HepG2 (cell line): ENCODE results near the gene CLASP1. TPM values are rescaled to one million over a fixed set of nuclear protein-coding genes. Genes with fewer than 3 reads are reported as not detected.
A peak's percentile ranks its signal among the peaks of the same experiment; 100 is the strongest.

Experiments used
- CC2D1A ChIP-seq: sonication (generic); formaldehyde crosslinking; IDR thresholded peaks from 2 replicates; pipeline ENCODE4 v1.8.1; 2023; ENCODE audit warnings: mild to moderate bottlenecking, missing genetic modification reagents
- DRAP1 ChIP-seq: IDR thresholded peaks from 2 replicates; pipeline ENCODE4 v1.6.1; 2016; ENCODE audit warnings: missing genetic modification reagents, missing compliant biosample characterization
- ISL2 ChIP-seq: sonication (generic); formaldehyde crosslinking; IDR thresholded peaks from 2 replicates; pipeline ENCODE4 v1.5.0; 2020; ENCODE audit warnings: missing genetic modification reagents
- KLF13 ChIP-seq: sonication (generic); formaldehyde crosslinking; IDR thresholded peaks from 2 replicates; pipeline ENCODE4 v1.4.0; 2020; ENCODE audit warnings: mild to moderate bottlenecking, missing genetic modification reagents
- KMT2A ChIP-seq: sonication (generic); formaldehyde crosslinking; IDR thresholded peaks from 2 replicates; pipeline ENCODE4 v1.4.0; 2020; ENCODE audit warnings: missing genetic modification reagents
- MAFK ChIP-seq, 2 experiments: IDR thresholded peaks in 1 of 2; conservative IDR thresholded peaks in 1 of 2; 2 replicates each; pipeline ENCODE4 v1.6.1; 2011; ENCODE audit warnings: improper control_type of control experiment in 2 of 2, low read length in 2 of 2
- MED13 ChIP-seq: sonication (generic); formaldehyde crosslinking; IDR thresholded peaks from 2 replicates; pipeline ENCODE4 v1.5.0; 2020; ENCODE audit warnings: missing genetic modification reagents
- MEF2D ChIP-seq: sonication (generic); formaldehyde crosslinking; IDR thresholded peaks from 2 replicates; pipeline ENCODE4 v1.5.1; 2020; ENCODE audit warnings: mild to moderate bottlenecking, missing genetic modification reagents
- PCBP1 ChIP-seq: fragments of 200-400 bp; formaldehyde crosslinking; IDR thresholded peaks from 2 replicates; pipeline ENCODE4 v1.6.1; 2017; ENCODE audit warnings: mild to moderate bottlenecking, low read depth, low read length, borderline replicate concordance
- PTBP1 ChIP-seq: fragments of 200-400 bp; formaldehyde crosslinking; IDR thresholded peaks from 2 replicates; pipeline ENCODE4 v1.6.1; 2018; ENCODE audit warnings: low read length, low read depth; ENCODE audit not compliant: poor library complexity, severe bottlenecking
- RFX1 ChIP-seq: fragments of 450-650 bp; IDR thresholded peaks from 2 replicates; pipeline ENCODE4 v1.6.1; 2017
- TIGD3 ChIP-seq: sonication (generic); formaldehyde crosslinking; IDR thresholded peaks from 2 replicates; pipeline ENCODE4 v1.5.1; 2020; ENCODE audit warnings: mild to moderate bottlenecking, missing genetic modification reagents, borderline replicate concordance
- XBP1 ChIP-seq: sonication (generic); formaldehyde crosslinking; IDR thresholded peaks from 2 replicates; pipeline ENCODE4 v1.5.0; 2020; ENCODE audit warnings: missing genetic modification reagents
- ZBTB1 ChIP-seq: sonication (generic); formaldehyde crosslinking; IDR thresholded peaks from 2 replicates; pipeline ENCODE4 v1.4.0; 2020; ENCODE audit warnings: missing genetic modification reagents, borderline replicate concordance
- ZFP62 ChIP-seq: sonication (generic); formaldehyde crosslinking; IDR thresholded peaks from 2 replicates; pipeline ENCODE4 v1.4.0; 2020; ENCODE audit warnings: missing genetic modification reagents
- ZFX ChIP-seq: sonication (generic); formaldehyde crosslinking; IDR thresholded peaks from 2 replicates; pipeline ENCODE4 v1.4.0; 2020; ENCODE audit warnings: mild to moderate bottlenecking, low read depth, missing genetic modification reagents, moderate library complexity
- ZNF12 ChIP-seq: sonication (generic); formaldehyde crosslinking; IDR thresholded peaks from 2 replicates; pipeline ENCODE4 v1.5.0; 2020; ENCODE audit warnings: missing genetic modification reagents
- ZNF256 ChIP-seq: sonication (generic); formaldehyde crosslinking; conservative IDR thresholded peaks from 2 replicates; pipeline ENCODE4 v1.4.0; 2020; ENCODE audit warnings: missing genetic modification reagents
- ZNF260 ChIP-seq: sonication (generic); formaldehyde crosslinking; IDR thresholded peaks from 2 replicates; pipeline ENCODE4 v1.4.0; 2020; ENCODE audit warnings: missing genetic modification reagents, low read depth, mild to moderate bottlenecking, borderline replicate concordance
- ZNF329 ChIP-seq: sonication (generic); formaldehyde crosslinking; IDR thresholded peaks from 2 replicates; pipeline ENCODE4 v1.9.0; 2021; ENCODE audit warnings: low read depth, mild to moderate bottlenecking, missing genetic modification reagents
- ZNF468 ChIP-seq: sonication (generic); formaldehyde crosslinking; IDR thresholded peaks from 2 replicates; pipeline ENCODE4 v1.8.0; 2022; ENCODE audit warnings: mild to moderate bottlenecking, moderate library complexity, missing genetic modification reagents
- ZNF547 ChIP-seq: sonication (generic); formaldehyde crosslinking; IDR thresholded peaks from 2 replicates; pipeline ENCODE4 v1.5.1; 2020; ENCODE audit warnings: mild to moderate bottlenecking, missing genetic modification reagents
- ZSCAN20 ChIP-seq: sonication (generic); formaldehyde crosslinking; IDR thresholded peaks from 2 replicates; pipeline ENCODE4 v1.4.0; 2020; ENCODE audit warnings: missing genetic modification reagents, mild to moderate bottlenecking, borderline replicate concordance
- polyA plus RNA-seq, 8 experiments: library from polyadenylated mRNA; depleted of rRNA in 3 of 8; stranded (reverse) in 7 of 8; unstranded in 1 of 8; fragments of >200 nt; fragmentation: Illumina TruSeq in 4 of 8; extraction: Trizol in 4 of 8; gene quantifications; 2 replicates each; pipeline versions ENCODE4 v1.2.1 to v1.2.3, GENCODE V29; 2011 to 2016; ENCODE audit warnings: low read depth in 4 of 8, missing spikeins in 1 of 8, mixed read lengths in 1 of 8; ENCODE audit not compliant: insufficient read depth in 1 of 8
- total RNA-seq, 5 experiments: library from RNA; depleted of rRNA; stranded (reverse); fragments of >200 nt; fragmentation: Illumina TruSeq; extraction: Trizol; gene quantifications; 2 replicates each; pipeline ENCODE4 v1.2.3, GENCODE V29; 2016; ENCODE audit warnings: low read depth in 1 of 5
- TF ChIP-seq, protein P1 (sequence below): IDR thresholded peaks from 2 replicates; pipeline ENCODE4 v1.6.1; 2018; ENCODE audit warnings: missing genetic modification reagents
- TF ChIP-seq, protein P2 (sequence below): sonication (generic); formaldehyde crosslinking; conservative IDR thresholded peaks from 2 replicates; pipeline ENCODE4 v1.4.0; 2020; ENCODE audit warnings: missing genetic modification reagents
- TF ChIP-seq, protein P3 (sequence below): sonication (generic); formaldehyde crosslinking; IDR thresholded peaks from 2 replicates; pipeline ENCODE4 v1.8.0; 2022; ENCODE audit warnings: mild to moderate bottlenecking, missing genetic modification reagents, borderline replicate concordance

The CLASP1 gene
- total and polyA plus RNA-seq, 2 of the 13 experiments (the other 11 are each of a cell fraction or from before 2014, with no cell fraction given), result 11.7 to 47.9 TPM

- TF ChIP-seq, protein P1, sequence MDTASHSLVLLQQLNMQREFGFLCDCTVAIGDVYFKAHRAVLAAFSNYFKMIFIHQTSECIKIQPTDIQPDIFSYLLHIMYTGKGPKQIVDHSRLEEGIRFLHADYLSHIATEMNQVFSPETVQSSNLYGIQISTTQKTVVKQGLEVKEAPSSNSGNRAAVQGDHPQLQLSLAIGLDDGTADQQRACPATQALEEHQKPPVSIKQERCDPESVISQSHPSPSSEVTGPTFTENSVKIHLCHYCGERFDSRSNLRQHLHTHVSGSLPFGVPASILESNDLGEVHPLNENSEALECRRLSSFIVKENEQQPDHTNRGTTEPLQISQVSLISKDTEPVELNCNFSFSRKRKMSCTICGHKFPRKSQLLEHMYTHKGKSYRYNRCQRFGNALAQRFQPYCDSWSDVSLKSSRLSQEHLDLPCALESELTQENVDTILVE, result 0 out of 2 replicates have a peak, but pooled peaks have one; percentile 20
- TF ChIP-seq DRAP1 (CRISPR knock-in tag) (no peak), ISL2 (CRISPR knock-in tag) (no peak; the same call in 1 of the 2 replicates), ZSCAN20 (0 out of 2 replicates have a peak, but pooled peaks have one; percentile 59), RFX1 (no peak), ZNF12 (CRISPR knock-in tag) (peak; percentile 68; the same call in 1 of the 2 replicates), MEF2D (CRISPR knock-in tag) (no peak; the same call in 1 of the 2 replicates), MAFK (conservative IDR thresholded peaks at IDR 0.05 in 1 of 2, IDR thresholded peaks at IDR 0.05 in 1 of 2; ENCODE audit: low read length in 2 of 2) (no peak), ZNF260 (no peak), ZNF468 (no peak; the same call in 1 of the 2 replicates), ZNF547 (CRISPR knock-in tag) (no peak; the same call in 1 of the 2 replicates), CC2D1A (CRISPR knock-in tag) (no peak), TIGD3 (CRISPR knock-in tag) (no peak), KLF13 (CRISPR knock-in tag) (no peak), PCBP1 (peak; percentile 81; the same call in 1 of the 2 replicates), ZBTB1 (CRISPR knock-in tag) (no peak), ZNF256 (CRISPR knock-in tag) (0 out of 2 replicates have a peak, but pooled peaks have one; percentile 17), ZFX (CRISPR knock-in tag) (peak; percentile 99), PTBP1 (no peak), ZFP62 (no peak), MED13 (CRISPR knock-in tag) (no peak), ZNF329 (CRISPR knock-in tag) (peak; percentile 17; the same call in 1 of the 2 replicates), XBP1 (CRISPR knock-in tag) (no peak), KMT2A (CRISPR knock-in tag) (peak; percentile 61)
- TF ChIP-seq, protein P2, sequence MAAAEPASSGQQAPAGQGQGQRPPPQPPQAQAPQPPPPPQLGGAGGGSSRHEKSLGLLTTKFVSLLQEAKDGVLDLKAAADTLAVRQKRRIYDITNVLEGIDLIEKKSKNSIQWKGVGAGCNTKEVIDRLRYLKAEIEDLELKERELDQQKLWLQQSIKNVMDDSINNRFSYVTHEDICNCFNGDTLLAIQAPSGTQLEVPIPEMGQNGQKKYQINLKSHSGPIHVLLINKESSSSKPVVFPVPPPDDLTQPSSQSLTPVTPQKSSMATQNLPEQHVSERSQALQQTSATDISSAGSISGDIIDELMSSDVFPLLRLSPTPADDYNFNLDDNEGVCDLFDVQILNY (CRISPR knock-in tag), result 0 out of 2 replicates have a peak, but pooled peaks have one; percentile 34
- TF ChIP-seq, protein P3, sequence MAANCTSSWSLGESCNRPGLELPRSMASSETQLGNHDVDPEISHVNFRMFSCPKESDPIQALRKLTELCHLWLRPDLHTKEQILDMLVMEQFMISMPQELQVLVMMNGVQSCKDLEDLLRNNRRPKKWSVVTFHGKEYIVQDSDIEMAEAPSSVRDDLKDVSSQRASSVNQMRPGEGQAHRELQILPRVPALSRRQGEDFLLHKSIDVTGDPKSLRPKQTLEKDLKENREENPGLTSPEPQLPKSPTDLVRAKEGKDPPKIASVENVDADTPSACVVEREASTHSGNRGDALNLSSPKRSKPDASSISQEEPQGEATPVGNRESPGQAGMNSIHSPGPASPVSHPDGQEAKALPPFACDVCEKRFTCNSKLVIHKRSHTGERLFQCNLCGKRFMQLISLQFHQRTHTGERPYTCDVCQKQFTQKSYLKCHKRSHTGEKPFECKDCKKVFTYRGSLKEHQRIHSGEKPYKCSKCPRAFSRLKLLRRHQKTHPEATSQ (CRISPR knock-in tag), result no peak
Measured at GRCh38 chr2:121530212-121530705, 119.0 kb downstream of the CLASP1 start (continued).
